GM10266 (cell line): ENCODE measurements around the gene GGT5.
"Not testable (repeated sequence)": the region's sequence is repeated elsewhere in the genome, so short reads cannot be mapped to it uniquely, and the experiment has no call there.

Experiments
- DNase-seq: peaks from one replicate; pipeline ENCODE4 v3.0.0; 2012; ENCODE audit errors: extremely low spot score
- CTCF ChIP-seq: IDR thresholded peaks from 2 replicates; pipeline ENCODE4 v1.5.1; 2012; ENCODE audit warnings: mild to moderate bottlenecking, low read depth; ENCODE audit not compliant: control insufficient read depth, insufficient read depth; ENCODE audit errors: missing control alignments

Gene GGT5

DNA sequence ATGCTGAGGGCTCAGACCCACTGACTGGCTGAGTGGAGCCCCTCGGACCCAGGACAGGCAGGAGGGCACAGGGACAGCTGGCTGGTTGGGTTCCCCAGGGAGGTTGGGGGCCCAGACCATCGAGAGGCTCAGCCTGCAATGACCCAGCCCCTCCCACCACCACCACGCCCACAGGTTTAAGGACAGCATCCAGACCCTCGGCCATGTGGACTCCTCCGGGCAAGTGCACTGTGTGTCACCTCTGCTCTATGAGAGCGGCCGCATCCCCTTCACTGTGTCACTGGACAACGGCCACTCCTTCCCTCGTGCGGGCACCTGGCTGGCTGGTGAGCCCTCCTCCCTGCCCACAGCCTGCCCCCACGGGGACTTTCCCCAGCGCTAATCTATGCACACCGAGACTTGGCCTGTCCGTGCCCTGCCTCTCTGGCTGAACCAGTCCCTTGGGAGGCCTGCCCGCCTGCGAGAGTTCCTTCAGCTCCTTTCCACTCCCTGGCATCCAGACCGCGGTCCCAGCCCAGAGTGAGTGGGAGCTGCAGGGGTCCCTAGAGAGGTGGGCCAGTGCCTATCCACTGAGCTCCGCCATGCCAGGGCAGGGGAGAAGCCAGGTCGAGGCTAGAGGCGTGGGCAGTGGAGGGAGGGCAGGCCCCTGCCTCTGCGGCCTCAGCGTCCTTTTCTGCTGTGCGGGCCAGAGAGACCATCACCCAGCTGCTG is 61.4 kb downstream of the GGT5 start:
- TF ChIP-seq CTCF = no peak
- no peak for DNase-seq

DNA sequence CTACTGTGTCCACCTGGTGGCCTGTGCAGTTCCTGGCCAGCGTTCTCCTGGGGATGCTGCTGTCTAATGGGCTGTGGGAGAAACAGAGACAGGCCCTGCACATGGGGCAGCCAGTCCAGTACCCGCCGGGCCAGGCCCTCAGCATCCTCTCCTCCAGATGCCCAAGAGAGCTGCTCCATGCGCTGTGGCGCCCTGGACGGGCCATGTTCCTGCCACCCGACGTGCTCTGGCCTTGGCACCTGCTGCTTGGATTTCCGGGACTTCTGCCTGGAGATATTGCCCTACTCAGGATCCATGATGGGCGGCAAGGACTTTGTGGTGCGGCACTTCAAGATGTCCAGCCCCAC is 62.0 kb downstream of the GGT5 start:
- not testable (repeated sequence) for DNase-seq

- TF ChIP-seq CTCF = no peak
- DNase-seq = no peak
Observed at GRCh38 chr22:24181996-24182899, 62.6 kb downstream of the GGT5 start.

DNA sequence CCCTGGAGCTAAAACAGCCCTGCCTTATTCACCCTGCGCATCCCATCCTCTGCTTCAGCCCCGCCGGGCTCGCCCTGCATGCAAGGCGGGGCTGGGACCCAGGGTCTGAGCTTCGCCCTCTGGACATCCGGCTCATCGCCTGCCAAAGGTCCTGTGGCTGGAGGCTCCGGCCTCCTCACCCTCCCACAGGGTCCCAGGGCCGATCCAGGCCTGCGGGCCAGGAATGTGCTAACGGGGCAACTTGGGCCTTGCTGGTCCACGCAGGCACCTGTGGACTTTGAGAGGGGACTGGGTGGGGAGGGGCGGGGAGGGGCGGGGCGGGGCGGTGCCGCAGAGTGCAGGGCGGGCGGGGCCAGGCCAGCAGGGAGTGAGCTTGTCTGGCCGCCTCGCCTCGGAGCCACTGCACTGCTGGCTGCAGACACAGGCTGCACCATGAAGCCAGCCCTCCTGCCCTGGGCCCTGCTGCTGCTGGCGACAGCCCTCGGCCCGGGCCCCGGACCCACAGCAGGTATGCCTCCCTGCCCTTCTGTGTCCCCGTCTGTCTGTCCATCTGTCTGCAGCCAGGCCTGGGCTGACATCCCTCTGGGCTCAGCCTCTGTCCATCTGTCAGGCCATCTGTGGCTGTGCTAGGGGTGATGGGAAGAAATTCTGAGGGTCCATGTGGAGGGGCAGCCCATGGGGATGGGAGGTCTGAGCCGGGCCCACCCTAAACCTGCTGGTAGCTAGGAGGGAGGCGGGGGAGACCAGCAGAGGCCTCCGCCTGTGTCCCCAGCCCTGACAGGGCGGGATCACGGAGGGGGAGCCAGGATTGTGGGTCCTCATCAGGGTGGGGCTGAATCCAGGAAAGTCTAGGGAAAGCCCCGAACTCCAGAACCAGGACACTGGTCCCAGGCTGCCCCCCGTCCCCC is 63.5 kb downstream of the GGT5 start, which contains the start of gene SUSD2:
Gene SUSD2 (plus strand): TSS at position 400 of the 908 bp plus-strand sequence. CDS start 33 bp downstream, at position 433.
- no peak for DNase-seq
- no peak for TF ChIP-seq CTCF

GRCh38 chr22:24180316-24181087 is 64.4 kb downstream of the GGT5 start:
- no peak for DNase-seq
- no peak for TF ChIP-seq CTCF

DNA sequence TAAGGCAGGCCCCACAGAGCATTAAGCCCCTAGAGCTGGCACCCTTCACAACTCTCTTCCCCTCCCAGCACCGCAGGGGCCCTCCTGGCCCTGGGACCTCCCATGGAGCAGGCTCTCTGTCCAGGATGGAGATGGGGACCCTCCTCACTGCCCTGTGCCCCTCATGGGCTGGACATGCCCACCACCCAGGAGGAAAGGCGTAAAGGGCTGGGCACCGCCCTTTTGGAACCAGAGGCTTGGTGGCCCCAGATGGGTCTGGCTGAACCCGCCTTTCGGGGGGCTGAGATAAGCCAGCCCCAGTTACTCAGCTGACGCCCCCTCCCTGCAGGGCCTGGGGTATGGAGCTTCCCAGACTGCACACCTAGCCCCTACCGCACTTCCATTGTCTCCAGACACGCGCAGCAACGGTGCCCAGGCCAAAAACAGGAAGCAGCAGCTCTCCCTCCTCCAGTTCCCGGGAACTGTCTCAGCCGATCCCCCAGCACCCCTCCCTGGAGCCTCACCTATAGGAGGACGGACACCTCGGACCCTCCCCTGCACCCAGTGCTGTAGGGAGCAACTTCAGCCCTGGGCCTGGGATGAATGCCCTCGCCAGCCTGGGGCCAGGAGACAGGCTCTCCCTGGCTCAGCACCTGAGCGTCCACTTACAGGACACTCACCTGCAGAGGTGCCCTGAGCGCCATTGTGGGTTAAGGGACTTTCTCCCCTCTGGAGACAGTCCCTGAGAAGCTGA is 65.2 kb downstream of the GGT5 start:
- DNase-seq = no peak
- TF ChIP-seq CTCF = no peak
